Kidney epithelial cell (primary cell): Measurements from ENCODE around the gene H2BK1. TPM values are rescaled to one million over a fixed set of nuclear protein-coding genes. Genes with fewer than 3 reads are reported as not detected.

ENCODE experiments used
- DNase-seq: peaks from one replicate; pipeline ENCODE4 v3.0.0-alpha.2; 2010; ENCODE audit warnings: low read depth
- H3K27me3 ChIP-seq: 2 replicates; pipeline ENCODE4 v1.6.0; 2011; ENCODE audit warnings: low read length; ENCODE audit not compliant: control insufficient read depth, insufficient read depth
- H3K36me3 ChIP-seq: 2 replicates; pipeline ENCODE4 v1.5.1; 2011; ENCODE audit warnings: low read length; ENCODE audit not compliant: control insufficient read depth, insufficient read depth
- H3K4me3 ChIP-seq: 2 replicates; pipeline ENCODE4 v1.5.1; 2011; ENCODE audit warnings: low read depth, mild to moderate bottlenecking, control low read depth, low read length
- CTCF ChIP-seq: IDR thresholded peaks from 2 replicates; pipeline ENCODE4 v1.5.1; 2011; ENCODE audit warnings: mild to moderate bottlenecking, moderate library complexity, low read length, control low read depth, inconsistent platforms; ENCODE audit not compliant: insufficient read depth, poor library complexity, severe bottlenecking
- total RNA-seq: library from RNA; depleted of rRNA; stranded (reverse); fragments of >200 nt; gene quantifications from 2 replicates; pipeline ENCODE4 v1.2.3, GENCODE V29; 2015

Gene H2BK1
- total RNA-seq, 1 donor from 2014 or later, result not detected

- no peak for TF ChIP-seq CTCF
- no peak for DNase-seq
- no peak overlapping the region for H3K4me3 ChIP-seq
- no peaks in the 10 kb centered on the region for H3K36me3 ChIP-seq
- H3K27me3 ChIP-seq, result peaks cover 71% of the 10 kb centered on the region
Observed at GRCh38 chr7:151178831-151179230, 31.5 kb downstream of the H2BK1 start.

DNA sequence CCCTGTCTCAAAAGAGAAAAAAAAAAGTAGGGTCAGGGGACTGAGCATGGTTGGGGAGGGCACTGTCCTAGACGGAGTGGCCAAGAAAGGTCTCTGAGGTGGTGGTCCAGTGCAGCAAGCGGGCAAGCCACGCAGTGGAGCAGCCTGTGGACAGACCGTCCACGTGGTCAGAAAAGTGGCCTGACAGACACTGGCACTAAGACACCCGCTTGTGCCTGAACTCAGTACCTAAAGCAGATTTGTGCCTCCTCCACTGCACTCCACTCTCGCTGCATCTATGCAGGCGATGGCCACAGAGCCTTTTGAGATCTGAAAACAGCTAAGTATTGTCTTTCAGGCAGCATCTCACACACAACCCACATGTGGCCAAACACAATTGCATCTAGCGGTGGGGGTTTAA, 32.1 kb downstream of the H2BK1 start:
- Histone ChIP-seq H3K36me3 (no peaks in the 10 kb centered on the region), H3K27me3 (peaks cover 75% of the 10 kb centered on the region), H3K4me3 (no peak overlapping the region)
- TF ChIP-seq CTCF, result no peak
- no peak for DNase-seq

- Histone ChIP-seq H3K4me3 (no peak overlapping the region), H3K36me3 (no peaks in the 10 kb centered on the region), H3K27me3 (peaks cover 79% of the 10 kb centered on the region)
- no peak for DNase-seq
- TF ChIP-seq CTCF, result no peak
Observed at GRCh38 chr7:151177310-151177709, 33.0 kb downstream of the H2BK1 start.

GRCh38 chr7:151176401-151176800, 33.9 kb downstream of the H2BK1 start:
- H3K27me3 ChIP-seq, result peaks cover 78% of the 10 kb centered on the region
- TF ChIP-seq CTCF, result no peak

GRCh38 chr7:151175793-151176311, 34.4 kb downstream of the H2BK1 start:
- H3K27me3 ChIP-seq, result peaks cover 76% of the 10 kb centered on the region

More at GRCh38 chr7:151176401-151176800, 33.9 kb downstream of the H2BK1 start:
- DNase-seq, result no peak
- no peak overlapping the region for H3K4me3 ChIP-seq
- H3K36me3 ChIP-seq, result no peaks in the 10 kb centered on the region

More at GRCh38 chr7:151175793-151176311, 34.4 kb downstream of the H2BK1 start:
- H3K36me3 ChIP-seq, result no peaks in the 10 kb centered on the region
- no peak overlapping the region for H3K4me3 ChIP-seq
- no peak for DNase-seq
- TF ChIP-seq CTCF, result no peak
